Karpas-422 (cell line): Measurements from ENCODE around the gene BAG2. TPM values are rescaled to one million over a fixed set of nuclear protein-coding genes. Genes with fewer than 3 reads are reported as not detected.
A peak's percentile ranks its signal among the peaks of the same experiment; 100 is the strongest.

Experiments
- DNase-seq: peaks from one replicate; pipeline ENCODE4 v3.0.0-alpha.2; 2015
- H2AFZ ChIP-seq: fragments of 200-600 bp; sonication (generic); 2 replicates; pipeline ENCODE4 v1.6.1; 2014; ENCODE audit warnings: antibody characterized with exemption, low read length, mixed read lengths
- H3K27ac ChIP-seq: fragments of 200-600 bp; sonication (generic); 2 replicates; pipeline ENCODE4 v1.5.1; 2014; ENCODE audit warnings: mild to moderate bottlenecking, low read length, moderate library complexity
- H3K27me3 ChIP-seq: fragments of 200-600 bp; sonication (generic); 2 replicates; pipeline ENCODE4 v1.6.1; 2014; ENCODE audit warnings: low read length, mixed read lengths
- H3K36me3 ChIP-seq: fragments of 200-600 bp; sonication (generic); 2 replicates; pipeline ENCODE4 v1.6.1; 2014; ENCODE audit warnings: low read length, mixed read lengths; ENCODE audit not compliant: insufficient read depth
- H3K4me1 ChIP-seq: fragments of 200-600 bp; sonication (generic); 2 replicates; pipeline ENCODE4 v1.6.1; 2014; ENCODE audit warnings: mild to moderate bottlenecking, low read length, mixed read lengths
- H3K4me2 ChIP-seq: fragments of 200-600 bp; sonication (generic); 2 replicates; pipeline ENCODE4 v1.6.1; 2014; ENCODE audit warnings: low read length, low read depth, mild to moderate bottlenecking; ENCODE audit not compliant: poor library complexity, severe bottlenecking
- H3K4me3 ChIP-seq: fragments of 200-600 bp; sonication (generic); 2 replicates; pipeline ENCODE4 v1.5.1; 2014; ENCODE audit warnings: mild to moderate bottlenecking, antibody characterized with exemption, low read length, mixed read lengths
- H3K79me2 ChIP-seq: fragments of 200-600 bp; sonication (generic); 2 replicates; pipeline ENCODE4 v1.6.1; 2014; ENCODE audit warnings: mild to moderate bottlenecking, low read length, mixed read lengths
- H3K9ac ChIP-seq: fragments of 200-600 bp; sonication (generic); 2 replicates; pipeline ENCODE4 v1.6.0; 2014; ENCODE audit warnings: low read length
- H3K9me2 ChIP-seq: fragments of 200-600 bp; sonication (generic), shearing (Covaris generic); replicated peaks from 2 replicates; pipeline ENCODE4 v1.6.0; 2014; ENCODE audit warnings: mild to moderate bottlenecking, low read length, moderate library complexity; ENCODE audit not compliant: insufficient read depth
- H3K9me3 ChIP-seq: fragments of 300-700, 200-600 bp; sonication (generic); 2 replicates; pipeline ENCODE4 v1.6.1; 2014; ENCODE audit warnings: low read length, mixed read lengths
- H4K20me1 ChIP-seq: fragments of 200-600 bp; sonication (generic); 2 replicates; pipeline ENCODE4 v1.6.1; 2014; ENCODE audit warnings: mild to moderate bottlenecking, antibody characterized with exemption, low read length, low read depth; ENCODE audit not compliant: insufficient read depth
- total RNA-seq: library from RNA; depleted of rRNA; stranded (reverse); fragments of >200 nt; shearing (Covaris generic); gene quantifications from 2 replicates; pipeline ENCODE4 v1.2.3, GENCODE V29; 2014; ENCODE audit warnings: low replicate concordance; rRNA removed

The BAG2 gene
- 9.0 and 19.5 TPM in 2 replicates for total RNA-seq

GRCh38 chr6:57172136-57173055 is at the start of gene BAG2:
TSS of gene BAG2 (plus strand) at chr6:57172326. CDS start at chr6:57172698, 372 bp downstream.
- Histone ChIP-seq H3K27ac (peak within 1 kb of the TSS; percentile 74), H3K4me2 (peak within 1 kb of the TSS; percentile 92), H3K4me3 (peak within 1 kb of the TSS; percentile 82), H4K20me1 (no peaks in the 10 kb centered on the region), H3K4me1 (peaks cover 38% of the 10 kb centered on the region), H2AFZ (peak within 1 kb of the TSS; percentile 72; the same call in 1 of the 2 replicates), H3K9me3 (no peaks in the 10 kb centered on the region), H3K79me2 (peaks cover 62% of the 10 kb centered on the region), H3K27me3 (no peaks in the 10 kb centered on the region), H3K9me2 (no peaks in the 10 kb centered on the region), H3K36me3 (peaks cover 15% of the 10 kb centered on the region; the same call in 1 of the 2 replicates), H3K9ac (peak within 1 kb of the TSS; percentile 95)
- peak; percentile 97 for DNase-seq

GRCh38 chr6:57123111-57123510 is 49.0 kb upstream of the BAG2 start:
- H3K9ac ChIP-seq: no peak overlapping the region
- peaks cover 32% of the 10 kb centered on the region for H3K36me3 ChIP-seq

GRCh38 chr6:57127763-57128162 is 44.4 kb upstream of the BAG2 start:
- Histone ChIP-seq H3K79me2 (peaks cover 86% of the 10 kb centered on the region), H3K27me3 (no peaks in the 10 kb centered on the region), H3K9me2 (no peaks in the 10 kb centered on the region), H3K9ac (no peak overlapping the region), H3K4me3 (no peak overlapping the region), H4K20me1 (no peaks in the 10 kb centered on the region), H2AFZ (no peak overlapping the region), H3K9me3 (no peaks in the 10 kb centered on the region), H3K36me3 (peaks cover 25% of the 10 kb centered on the region), H3K27ac (no peak overlapping the region), H3K4me1 (peaks cover 18% of the 10 kb centered on the region), H3K4me2 (no peak overlapping the region)
- no peak for DNase-seq

More at GRCh38 chr6:57123111-57123510, 49.0 kb upstream of the BAG2 start:
- DNase-seq: no peak
- Histone ChIP-seq H3K4me2 (no peak overlapping the region), H3K79me2 (peaks cover 96% of the 10 kb centered on the region), H3K27ac (no peak overlapping the region), H3K9me3 (no peaks in the 10 kb centered on the region), H2AFZ (no peak overlapping the region), H3K4me1 (peaks cover 18% of the 10 kb centered on the region), H3K27me3 (no peaks in the 10 kb centered on the region), H3K4me3 (no peak overlapping the region), H4K20me1 (no peaks in the 10 kb centered on the region), H3K9me2 (no peaks in the 10 kb centered on the region)

DNA sequence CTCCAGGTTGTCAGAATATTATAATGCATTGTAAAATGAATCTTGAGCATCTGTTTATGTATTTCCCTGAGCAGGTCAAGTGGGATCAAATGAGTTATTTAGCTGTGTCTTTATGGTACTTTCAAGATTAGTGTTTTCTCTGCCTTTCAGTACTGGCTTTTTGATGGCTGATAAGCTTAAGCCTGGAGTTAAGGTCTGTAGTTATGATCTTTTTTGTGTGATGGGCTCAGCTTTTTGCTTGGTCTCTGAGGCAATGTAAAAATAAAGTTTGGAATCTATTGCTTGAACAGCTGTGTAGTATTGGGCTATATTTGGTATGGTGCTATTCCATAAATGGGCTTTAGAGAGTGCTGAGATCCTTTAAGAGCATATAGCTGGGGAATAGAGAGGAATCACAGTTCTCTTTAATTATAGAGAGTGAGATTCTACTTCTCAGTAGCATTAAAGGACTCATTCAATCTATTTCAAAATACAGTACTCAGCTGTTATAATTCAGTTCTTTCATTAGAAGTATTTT is 41.4 kb upstream of the BAG2 start:
- no peak overlapping the region for H3K9ac ChIP-seq
- H3K27ac ChIP-seq: no peak overlapping the region
- no peaks in the 10 kb centered on the region for H4K20me1 ChIP-seq
- H3K9me3 ChIP-seq: no peaks in the 10 kb centered on the region
- no peak overlapping the region for H3K4me3 ChIP-seq
- H3K4me2 ChIP-seq: no peak overlapping the region
- DNase-seq: no peak
- H3K79me2 ChIP-seq: peaks cover 58% of the 10 kb centered on the region
- H2AFZ ChIP-seq: no peak overlapping the region
- peaks cover 9% of the 10 kb centered on the region for H3K4me1 ChIP-seq
- H3K27me3 ChIP-seq: no peaks in the 10 kb centered on the region
- no peaks in the 10 kb centered on the region for H3K9me2 ChIP-seq
- H3K36me3 ChIP-seq: peaks cover 24% of the 10 kb centered on the region; the same call in 1 of the 2 replicates

DNA sequence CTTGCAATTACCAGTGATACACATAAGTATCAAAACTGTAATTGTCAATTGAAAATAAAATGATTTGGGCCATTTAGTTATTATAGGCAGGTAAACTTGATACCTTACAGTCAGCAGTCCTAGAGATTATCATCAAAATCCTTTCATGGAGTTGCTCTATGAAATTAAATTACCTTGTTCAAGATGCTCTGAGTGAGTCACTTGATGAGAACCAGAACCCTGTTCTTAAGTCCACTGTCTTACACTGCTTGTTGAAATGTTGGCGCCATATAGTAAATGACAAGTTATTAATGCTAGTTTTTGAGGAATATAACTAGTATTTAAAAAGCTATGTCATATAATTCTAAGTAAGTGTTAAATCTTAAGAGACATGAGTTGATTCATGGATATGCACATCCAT is 37.2 kb upstream of the BAG2 start:
- H3K79me2 ChIP-seq: peaks cover 30% of the 10 kb centered on the region
- H3K27ac ChIP-seq: no peak overlapping the region
- no peaks in the 10 kb centered on the region for H4K20me1 ChIP-seq
- peaks cover 20% of the 10 kb centered on the region; the same call in 1 of the 2 replicates for H3K36me3 ChIP-seq
- no peak overlapping the region for H3K4me2 ChIP-seq
- H2AFZ ChIP-seq: no peak overlapping the region
- H3K4me1 ChIP-seq: no peaks in the 10 kb centered on the region
- H3K27me3 ChIP-seq: no peaks in the 10 kb centered on the region
- no peak overlapping the region for H3K4me3 ChIP-seq
- DNase-seq: no peak
- no peaks in the 10 kb centered on the region for H3K9me3 ChIP-seq
- no peaks in the 10 kb centered on the region for H3K9me2 ChIP-seq
- H3K9ac ChIP-seq: no peak overlapping the region

DNA sequence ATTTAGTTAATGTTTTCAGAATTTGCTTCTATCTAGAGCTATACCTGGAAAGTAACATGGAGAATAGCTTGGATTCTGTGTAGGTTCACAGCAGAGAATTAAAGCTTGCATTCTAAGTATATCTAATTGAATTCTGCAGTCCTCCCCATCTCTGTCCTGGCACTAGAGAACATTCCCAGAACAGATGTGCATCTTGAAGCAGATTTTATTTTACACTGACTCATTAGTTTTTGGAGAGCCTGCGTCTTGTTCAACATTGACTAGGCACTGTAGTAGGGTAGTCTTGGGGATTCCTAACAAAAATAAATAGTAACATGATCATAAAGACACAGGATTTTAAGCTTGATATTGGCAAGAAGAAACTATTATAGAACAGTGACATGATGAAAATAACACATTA is 36.2 kb upstream of the BAG2 start:
- Histone ChIP-seq H3K4me1 (no peaks in the 10 kb centered on the region), H3K27ac (no peak overlapping the region), H3K9ac (no peak overlapping the region), H3K9me3 (no peaks in the 10 kb centered on the region), H3K79me2 (peaks cover 21% of the 10 kb centered on the region), H4K20me1 (no peaks in the 10 kb centered on the region), H3K4me3 (no peak overlapping the region), H2AFZ (no peak overlapping the region), H3K9me2 (no peaks in the 10 kb centered on the region), H3K27me3 (no peaks in the 10 kb centered on the region), H3K36me3 (peaks cover 20% of the 10 kb centered on the region; the same call in 1 of the 2 replicates), H3K4me2 (no peak overlapping the region)
- no peak for DNase-seq

GRCh38 chr6:57137350-57137749 is 34.8 kb upstream of the BAG2 start:
- H3K4me1 ChIP-seq: no peaks in the 10 kb centered on the region
- H3K27me3 ChIP-seq: no peaks in the 10 kb centered on the region
- no peaks in the 10 kb centered on the region for H4K20me1 ChIP-seq
- H3K9me3 ChIP-seq: no peaks in the 10 kb centered on the region
- H3K4me3 ChIP-seq: no peak overlapping the region
- H3K9me2 ChIP-seq: no peaks in the 10 kb centered on the region
- no peak overlapping the region for H3K27ac ChIP-seq
- H3K4me2 ChIP-seq: no peak overlapping the region
- no peak overlapping the region for H3K9ac ChIP-seq
- H3K79me2 ChIP-seq: peaks cover 15% of the 10 kb centered on the region
- no peak for DNase-seq
- H2AFZ ChIP-seq: no peak overlapping the region
- peaks cover 27% of the 10 kb centered on the region for H3K36me3 ChIP-seq

DNA sequence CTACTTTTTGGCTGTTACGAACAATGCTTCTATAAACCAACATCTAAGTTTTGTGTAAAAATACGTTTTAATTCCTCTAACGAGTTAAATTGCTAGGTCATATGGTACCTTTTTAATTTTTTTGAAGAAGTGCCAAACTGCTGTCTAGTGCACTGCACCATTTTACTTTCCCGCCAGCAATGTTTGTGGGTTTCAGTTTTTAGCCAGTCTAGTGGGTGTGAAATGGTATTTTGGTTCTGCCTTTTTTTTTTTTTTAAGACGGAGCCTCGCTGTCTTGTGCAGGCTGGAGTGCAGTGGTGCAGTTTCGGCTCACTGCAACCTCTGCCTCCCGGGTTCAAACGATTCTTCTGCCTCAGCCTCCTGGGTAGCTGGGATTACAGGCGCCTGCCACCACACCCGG is 34.1 kb upstream of the BAG2 start:
- Histone ChIP-seq H3K79me2 (peaks cover 15% of the 10 kb centered on the region), H3K36me3 (peaks cover 32% of the 10 kb centered on the region), H3K4me1 (no peaks in the 10 kb centered on the region), H3K27me3 (no peaks in the 10 kb centered on the region), H3K9ac (no peak overlapping the region), H3K4me2 (no peak overlapping the region), H3K4me3 (no peak overlapping the region), H4K20me1 (no peaks in the 10 kb centered on the region), H3K27ac (no peak overlapping the region), H2AFZ (no peak overlapping the region), H3K9me3 (no peaks in the 10 kb centered on the region), H3K9me2 (no peaks in the 10 kb centered on the region)
- DNase-seq: no peak
